GM18858 (cell line): ENCODE data around the gene HLCS.

ENCODE experiments used
- ATAC-seq: cut with Tn5 transposase; IDR thresholded peaks from one replicate; pipeline ENCODE4 v1.9.1; 2021; ENCODE audit not compliant: unreplicated experiment

Gene HLCS

DNA sequence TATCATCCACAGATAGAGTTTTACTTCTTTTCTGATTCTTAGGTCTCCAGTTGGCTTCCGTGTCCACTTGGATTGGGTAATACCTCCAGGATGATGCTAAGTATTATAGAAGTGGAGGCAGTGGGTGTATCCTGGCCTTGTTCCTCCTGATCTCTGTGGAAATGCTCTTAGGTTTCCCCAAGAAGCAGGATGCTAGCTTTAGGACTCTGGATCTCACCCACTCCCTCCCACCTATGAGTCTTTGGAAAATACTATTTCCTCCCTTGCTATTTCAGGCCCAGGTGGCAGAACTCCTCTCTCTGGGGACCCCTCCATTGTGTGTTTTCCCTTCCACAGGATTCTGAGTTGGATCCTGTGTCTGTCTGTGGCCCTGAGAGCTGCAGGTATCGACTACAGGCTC, 180.9 kb downstream of the HLCS start:
- ATAC-seq, result no peak

DNA sequence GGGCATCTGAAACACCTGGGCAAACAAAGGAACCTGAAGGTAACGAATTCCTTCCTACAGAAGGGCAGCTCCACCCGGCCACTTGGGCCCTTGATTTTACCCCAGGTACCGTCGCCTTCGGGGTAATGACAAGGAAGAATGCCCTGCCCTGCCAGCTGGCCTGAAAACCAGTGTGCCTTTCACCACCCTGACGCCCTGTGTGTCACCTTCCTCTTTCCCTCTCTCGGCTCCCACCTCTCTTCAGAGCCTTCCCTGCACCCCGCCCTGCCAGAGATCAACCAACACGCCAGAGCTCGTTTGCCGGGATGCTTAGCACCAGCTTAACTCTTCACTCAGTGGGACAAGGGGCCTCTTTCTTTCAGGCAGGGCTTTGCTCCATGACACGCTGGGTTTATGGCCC, 181.5 kb downstream of the HLCS start:
- no peak for ATAC-seq

DNA sequence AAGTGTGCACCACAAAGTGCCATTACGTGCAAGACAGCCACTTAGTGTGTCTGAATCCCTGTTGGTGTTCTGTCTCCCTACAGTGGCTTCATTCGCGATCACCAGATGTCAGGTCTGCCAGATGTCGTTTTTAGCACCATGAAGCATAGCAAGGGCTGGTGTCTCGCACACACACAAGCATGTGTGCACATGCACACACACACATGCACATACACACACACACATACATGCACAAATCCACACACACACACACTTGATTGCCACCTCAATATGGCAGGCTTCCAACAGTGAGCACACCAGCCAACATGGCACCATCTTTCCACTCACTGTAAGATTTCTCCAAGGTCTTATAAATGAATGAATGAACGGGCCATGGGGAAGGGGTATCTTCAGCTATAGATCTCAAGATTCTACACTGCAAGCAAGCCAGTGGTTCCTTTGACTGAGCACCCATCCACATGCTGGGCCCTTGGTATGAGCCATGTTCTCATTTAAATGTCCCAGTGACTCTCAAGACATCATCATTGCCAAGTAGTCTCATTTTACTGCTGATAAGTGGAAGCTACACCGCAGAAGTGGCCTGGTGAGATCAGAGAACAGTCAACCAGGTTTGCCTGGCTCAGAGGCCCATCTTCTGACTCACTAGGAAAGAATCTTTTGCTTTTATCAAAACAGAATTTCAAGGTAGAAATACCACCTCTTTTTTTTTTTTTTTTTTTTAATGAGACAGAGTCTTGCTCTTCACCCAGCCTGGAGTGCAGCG, 182.7 kb downstream of the HLCS start:
- no peak for ATAC-seq

DNA sequence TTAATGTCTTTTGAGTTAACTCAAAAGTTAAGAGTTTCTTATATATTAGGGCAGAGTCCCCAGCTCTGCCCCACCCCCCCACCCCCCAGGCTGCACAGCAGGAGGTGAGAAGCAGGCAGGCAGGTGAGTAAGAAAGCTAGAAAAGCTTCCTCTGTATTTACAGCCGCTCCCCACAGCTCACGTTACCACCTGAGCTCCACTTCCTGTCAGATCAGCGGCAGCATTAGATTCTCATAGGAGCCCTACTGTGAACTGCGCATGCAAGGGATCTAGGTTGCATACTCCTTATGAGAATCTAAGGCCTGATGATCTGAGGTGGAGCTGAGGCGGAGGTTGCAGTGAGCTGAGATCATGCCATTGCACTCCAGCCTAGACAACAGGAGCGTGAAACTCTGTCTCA, 185.6 kb downstream of the HLCS start:
- ATAC-seq, result no peak

DNA sequence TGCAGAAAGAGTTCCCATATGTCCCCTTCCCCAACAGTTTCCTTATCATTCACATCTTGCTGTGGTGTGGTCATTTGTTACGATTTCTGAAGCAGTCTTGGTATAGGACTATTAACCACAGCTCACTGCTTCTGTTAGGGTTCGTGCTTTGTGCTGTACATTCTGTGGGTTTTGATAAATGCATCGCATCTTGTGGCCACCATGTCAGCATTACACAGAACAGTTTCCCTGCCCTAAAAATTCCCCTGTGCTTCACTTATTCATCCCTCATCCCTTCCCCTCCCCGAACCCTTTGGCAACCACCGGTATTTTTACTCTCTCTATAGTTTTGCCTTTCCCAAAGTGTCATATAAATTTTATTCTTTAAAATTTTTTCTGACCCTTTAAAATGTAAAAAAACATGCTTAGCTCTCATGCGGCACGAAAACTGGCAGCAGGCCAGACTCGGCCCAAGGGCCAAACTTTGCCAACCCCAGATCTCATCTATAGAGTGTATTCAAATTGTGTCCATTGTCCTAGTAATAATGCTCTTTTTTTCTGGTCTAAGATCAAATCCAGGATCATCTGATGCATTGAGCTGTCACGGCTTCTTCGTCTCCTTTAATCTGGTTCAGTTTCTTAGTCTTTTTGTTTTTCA, 189.4 kb downstream of the HLCS start:
- ATAC-seq, result no peak

DNA sequence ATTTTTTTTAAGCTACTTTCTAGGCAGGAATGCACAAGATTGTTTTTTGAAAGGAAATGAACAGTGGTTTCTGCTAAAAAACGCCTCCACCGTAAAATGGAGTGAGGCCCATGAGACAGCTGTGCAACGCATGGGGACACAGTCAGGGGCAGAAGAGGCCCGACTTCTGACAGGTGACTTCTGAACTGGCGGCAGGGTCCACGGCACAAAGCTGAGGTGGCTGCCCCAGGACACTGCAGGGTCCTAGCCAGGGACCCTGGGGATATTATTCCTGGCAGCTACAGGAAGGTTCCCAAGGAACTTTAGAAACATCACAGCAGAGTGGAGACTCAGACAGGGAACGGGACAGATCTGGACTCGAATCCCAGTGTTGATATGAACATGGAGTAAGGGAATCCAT, 192.5 kb downstream of the HLCS start:
- ATAC-seq, result no peak

DNA sequence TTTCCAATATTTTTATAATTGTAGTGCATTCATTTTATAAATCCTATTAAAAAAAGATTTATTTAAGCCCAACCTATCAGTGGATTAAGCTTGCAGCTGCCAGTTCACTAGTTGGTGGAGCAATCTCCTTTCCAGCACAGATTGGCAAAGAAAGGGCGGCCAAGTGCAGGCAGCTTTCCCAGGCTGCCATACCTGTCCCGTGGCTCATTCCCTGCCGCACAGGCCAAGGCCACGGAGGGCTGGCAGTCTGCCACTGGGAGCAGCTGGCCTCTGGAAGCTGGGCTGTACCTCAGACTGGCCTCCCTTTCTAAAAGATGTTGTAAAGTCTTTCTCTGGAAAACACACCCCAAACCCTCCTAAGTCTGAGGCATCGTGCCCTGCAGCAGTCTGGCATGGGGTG, 193.4 kb downstream of the HLCS start:
- no peak for ATAC-seq

DNA sequence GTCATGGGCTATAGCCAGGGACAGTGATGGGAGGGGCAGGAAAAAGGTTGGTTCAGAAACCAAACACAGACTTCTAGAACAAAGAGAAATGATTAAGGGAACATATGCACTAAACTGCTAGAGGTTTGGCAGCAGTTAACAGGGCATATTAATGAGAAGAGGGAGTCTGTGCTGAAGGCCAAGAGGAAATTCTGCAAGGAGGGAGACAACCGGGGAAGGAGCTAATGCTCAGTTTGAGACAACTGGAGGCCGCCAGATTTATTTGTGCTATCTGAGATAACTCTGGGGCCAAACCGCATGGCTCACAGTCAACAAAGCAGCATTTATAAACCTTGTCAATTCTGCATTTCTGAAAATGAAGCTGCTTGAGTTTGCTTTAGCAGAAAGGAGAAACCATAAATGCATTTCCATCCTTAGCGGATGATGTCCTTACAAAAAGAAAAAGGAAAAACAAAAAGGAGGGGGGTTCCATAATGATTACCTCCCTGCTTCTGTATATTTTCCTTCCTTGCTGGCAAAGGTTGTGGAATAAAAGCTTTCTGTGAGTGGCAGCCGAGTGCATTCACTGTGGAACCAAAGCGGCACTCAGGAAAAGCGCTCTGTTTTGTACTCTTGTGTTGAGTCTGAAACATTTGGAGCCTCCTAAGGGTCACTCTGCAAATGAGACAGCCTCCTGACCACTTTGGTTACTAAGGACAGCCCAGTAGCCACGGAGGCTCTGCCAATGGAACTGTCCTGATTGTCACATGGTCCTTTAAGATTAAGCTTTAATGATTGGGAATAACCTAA, 197.2 kb downstream of the HLCS start:
- ATAC-seq, result no peak

DNA sequence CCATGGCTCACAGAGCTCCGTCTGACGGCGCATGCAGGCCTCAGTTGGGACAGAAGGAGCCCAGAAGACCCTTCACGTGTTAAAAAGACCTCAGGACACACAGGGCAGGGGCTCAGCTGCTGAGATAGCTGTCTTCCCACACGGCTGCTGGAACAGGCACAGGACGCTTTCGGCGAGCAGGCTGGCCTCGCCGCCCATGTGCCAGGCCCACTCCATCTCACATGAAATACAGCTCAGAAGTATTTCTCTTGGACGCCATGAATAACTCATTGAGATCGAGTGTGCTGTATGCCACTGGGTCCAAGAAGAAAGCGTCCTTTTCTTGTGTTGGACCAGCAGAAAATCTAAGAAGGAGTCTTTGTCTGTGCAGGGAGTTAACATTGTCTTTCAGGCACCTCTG, 198.0 kb downstream of the HLCS start:
- ATAC-seq, result no peak

DNA sequence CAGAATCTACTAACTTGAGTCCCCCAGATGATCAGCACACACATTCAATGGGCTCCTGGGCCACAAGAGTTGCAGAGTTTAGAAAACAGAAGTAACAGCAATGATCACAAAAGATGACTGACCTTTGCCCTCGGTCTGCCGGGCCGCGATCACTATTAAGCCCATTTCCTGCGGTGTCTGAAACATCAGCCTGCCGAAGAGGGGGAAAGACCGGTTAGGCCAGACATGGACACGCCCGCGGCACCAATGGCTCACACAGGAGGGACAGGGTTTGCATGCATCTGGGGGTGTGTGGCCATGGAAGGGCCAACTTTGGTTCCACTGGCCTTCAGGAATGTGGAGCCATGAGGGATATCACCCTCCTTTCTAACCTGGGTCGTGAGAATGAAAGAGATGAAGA, 199.4 kb downstream of the HLCS start:
- ATAC-seq, result no peak

DNA sequence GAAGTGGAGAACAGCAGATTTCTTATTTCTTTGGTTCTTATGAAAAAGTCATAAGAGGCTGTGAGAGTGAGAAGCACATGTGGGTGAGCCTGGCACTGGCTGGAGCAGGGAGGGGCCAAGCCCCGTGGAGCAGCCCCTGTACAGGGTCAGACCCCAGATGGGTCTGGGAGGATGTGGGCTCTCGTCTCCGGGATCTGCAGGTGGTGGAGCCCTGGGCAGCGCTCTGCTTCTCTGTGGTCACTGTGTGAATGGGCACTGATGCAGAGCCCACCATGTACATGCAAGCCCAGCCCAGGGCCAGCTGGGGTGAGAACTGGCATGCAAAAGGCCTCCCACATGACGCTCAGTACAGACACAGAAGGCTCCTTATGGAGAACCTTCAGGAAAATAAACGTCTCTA, 200.0 kb downstream of the HLCS start:
- no peak for ATAC-seq

DNA sequence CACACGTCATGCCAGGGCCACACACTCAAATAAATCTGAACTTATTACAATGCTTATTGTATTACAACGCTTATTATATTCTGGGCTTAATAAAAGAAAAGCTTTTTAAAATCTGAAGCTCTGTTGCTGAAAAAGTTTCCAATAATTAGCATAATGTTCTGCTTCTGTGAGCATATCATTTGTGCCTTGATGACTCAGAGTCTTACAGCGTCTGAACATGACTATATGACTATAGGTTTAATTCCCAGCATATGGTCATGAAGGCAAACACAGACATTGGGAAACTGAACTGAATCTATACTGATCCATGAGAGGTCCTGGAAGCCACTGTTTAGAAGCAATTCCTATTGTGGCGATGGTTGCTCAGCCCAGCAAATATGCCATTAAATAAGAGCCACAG, 201.2 kb downstream of the HLCS start:
- ATAC-seq, result no peak

DNA sequence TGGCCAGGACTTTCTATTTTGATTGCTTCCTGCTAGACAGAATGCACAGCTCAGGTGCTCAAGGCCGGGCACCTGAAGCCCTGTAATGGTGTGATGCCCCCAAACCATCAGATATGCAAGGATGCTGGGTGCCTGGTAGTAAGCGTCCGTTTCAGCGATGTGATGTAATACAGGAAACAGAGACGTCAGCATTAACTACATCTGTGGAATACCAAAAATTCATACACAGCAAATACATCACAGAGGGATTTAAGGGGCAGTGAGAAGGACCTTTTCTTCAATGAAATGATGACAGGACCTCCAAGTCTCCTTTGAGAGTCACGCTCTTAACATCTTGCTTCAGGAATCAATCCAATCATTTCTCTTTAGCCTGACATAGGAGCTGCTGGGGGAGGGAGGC, 203.2 kb downstream of the HLCS start:
- ATAC-seq, result no peak

DNA sequence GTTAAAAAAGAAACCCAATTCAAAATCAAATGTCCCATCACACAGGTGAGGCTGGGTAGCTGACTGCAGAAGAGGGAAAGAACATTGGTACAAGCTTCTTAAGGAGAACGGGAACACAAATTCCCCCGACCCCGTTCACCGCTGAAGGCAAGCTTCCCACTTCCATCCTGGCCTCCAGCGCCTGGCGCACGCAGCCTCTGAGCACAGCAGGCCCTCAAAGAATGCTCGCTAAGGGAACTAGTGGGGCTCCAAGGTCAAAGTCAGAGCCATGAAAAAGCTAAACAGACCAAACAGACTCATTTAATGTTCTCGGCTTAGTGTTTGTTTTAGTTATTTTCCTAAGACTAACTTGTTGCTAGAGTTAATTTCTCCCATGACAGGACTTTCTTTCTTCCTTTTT, 203.8 kb downstream of the HLCS start:
- ATAC-seq, result no peak

DNA sequence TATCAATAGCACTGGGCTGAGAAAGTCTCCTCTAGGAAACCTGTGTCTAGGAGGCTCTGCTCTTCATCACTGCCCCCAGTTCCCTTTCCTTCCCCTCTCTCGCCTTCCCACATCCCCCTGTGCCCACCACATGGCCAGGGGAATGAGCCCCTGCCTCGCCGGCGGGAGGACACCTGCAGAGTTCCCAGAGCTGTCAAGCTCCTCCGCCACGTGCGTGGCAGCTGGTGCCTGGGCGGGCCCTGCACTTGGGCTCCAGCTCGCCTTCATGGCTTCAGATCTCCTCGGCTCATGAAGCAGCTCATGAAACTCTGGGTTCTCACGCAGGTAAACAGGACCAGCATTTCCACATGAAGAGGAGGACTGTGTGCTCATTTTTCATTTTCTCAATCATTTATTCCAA, 204.8 kb downstream of the HLCS start:
- no peak for ATAC-seq

DNA sequence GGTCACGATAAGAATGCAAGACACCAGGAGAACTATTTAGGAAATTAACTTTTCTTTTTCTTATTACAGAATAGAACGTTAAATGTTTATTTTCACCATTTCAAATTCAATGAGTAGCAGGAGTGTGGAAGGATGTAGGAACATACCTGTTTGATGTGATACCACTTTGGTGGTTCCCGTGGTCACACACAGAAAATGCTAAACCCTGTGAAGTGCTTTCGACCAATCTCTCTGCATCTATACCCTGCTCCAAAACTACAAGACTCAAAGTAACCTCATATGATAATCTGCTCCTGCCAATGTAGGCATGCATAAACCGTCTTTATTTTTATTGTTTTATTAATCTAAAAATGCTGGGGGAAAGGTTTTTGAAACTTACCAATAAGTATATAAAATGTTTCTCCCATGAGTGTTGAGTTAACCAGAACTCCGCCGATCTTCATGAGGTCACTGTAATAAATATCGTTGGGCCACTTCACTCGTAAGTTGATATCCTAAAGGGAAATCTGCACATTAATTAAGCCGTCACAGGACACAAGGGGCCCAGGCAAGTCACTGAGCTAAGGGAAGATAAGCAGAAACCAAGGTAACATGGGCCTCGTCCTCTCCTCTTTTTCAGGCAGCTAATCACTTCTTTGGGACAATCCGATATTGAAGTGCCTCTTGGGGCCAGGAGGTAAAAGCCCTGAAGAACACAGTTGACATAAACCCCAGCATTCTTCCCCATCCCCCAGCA, 207.0 kb downstream of the HLCS start:
- no peak for ATAC-seq

DNA sequence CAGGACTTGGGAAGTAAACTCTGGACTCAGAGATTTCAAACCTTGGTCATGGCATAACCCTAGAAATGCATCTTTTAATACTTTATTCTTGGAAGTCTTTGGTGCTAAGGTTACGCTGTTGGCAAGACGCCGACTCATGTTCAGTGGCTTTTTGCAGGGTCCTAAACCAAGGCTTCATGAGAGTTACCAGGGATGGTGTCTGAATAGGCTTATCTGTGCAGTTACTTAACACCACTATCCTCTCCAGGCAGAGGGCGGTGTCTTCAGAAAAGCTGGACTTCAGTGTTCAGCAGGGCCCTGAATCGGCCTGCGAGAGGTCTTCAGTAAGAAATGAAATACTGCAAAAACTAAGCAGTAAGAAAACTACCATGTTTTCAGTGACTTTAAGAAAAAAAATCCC, 209.3 kb downstream of the HLCS start:
- no peak for ATAC-seq

DNA sequence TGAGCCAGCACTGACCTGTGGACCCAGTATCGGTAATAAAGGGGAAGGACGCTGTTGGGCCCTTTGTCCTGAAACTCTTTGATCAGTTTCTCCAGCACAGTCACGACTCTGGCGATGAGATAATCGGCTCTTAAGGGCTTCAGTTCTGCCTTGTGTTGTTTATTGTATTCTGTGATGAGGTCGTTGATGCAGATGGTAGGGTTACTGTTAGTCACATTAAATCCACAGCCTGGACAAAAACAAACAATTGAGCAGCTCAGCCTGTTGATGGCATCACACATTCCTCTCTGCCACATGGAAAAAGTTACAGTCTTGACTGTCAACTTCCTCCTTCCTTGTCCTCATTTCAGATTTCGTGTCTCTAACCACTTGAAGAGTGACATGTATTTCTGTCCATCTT, 209.9 kb downstream of the HLCS start:
- ATAC-seq, result no peak

DNA sequence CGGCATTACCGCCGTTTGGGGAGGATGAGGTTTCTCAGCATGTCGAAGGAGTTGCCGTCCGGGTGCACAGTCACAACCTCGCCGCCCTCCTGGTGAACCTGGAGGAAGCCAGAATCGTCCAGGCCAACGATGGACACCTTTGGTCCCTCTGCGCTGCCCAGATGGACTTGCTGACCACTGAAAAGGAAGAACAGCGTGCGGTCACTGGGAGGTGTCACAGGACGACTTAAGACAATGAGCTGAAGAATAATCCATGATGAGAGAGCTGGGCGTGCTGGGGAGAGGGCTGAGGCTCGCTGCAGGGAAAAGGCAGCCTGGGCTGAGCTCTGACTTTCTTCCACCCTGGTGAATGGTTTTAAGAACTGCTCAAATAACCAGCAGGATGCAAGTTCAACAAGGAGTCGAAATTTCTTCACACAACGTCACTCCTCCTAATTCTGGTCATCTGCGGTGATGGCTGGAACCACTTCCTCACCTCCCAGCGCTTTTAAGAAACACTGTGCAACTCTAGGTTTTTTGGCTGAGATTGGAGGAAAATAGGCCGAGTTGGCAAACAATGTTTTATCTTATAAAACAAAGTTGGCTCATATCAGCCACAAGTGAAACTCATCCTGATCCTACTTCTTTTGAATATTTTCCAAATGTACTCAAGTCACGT, 212.1 kb downstream of the HLCS start:
- ATAC-seq, result no peak

DNA sequence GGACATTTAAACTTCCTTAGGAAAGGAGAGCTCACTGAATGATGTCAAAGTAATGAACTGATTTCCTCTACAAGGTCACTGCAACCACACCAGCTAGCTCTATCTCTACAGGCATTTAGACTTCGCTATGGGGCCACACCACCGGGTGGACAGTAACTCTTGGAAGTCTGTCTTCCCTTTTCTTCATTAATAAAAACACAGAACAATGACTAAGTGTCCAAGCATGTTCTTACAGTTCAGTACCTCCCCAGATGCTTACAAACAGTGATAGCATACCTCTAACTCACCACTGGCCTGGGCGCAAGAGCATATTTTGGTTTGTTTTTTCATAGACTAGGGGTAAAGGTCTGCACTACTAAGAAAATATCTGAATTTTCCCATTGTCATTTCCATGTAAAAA, 212.9 kb downstream of the HLCS start:
- ATAC-seq, result no peak

DNA sequence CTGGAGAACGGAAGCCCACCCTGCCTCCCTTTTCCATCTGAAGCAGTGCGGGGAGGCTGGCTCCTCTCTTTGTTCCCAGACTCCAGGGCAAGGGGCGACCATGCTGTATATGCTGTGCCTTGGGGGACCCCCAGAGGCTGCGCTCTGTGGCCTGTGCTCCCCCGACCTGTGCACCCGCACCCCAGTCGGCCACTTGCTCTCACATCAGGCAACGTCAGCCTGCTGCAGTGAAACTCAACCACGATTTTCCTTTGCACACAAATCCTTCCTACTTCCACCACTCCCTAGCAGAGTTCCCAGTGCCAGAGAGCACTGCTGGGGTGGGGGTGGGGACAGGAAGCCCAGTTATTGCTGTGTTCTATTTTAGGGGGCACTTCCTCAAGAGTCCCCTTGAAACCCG, 215.1 kb downstream of the HLCS start:
- ATAC-seq, result no peak
